K562 (cell line): ENCODE data around the gene TTBK2. TPM values are rescaled to one million over a fixed set of nuclear protein-coding genes. Genes with fewer than 3 reads are reported as not detected.

ENCODE experiments used
- ATAC-seq: fragments of 200-7000 bp; cut with Tn5 transposase; 3 replicates; pipeline ENCODE4 v1.9.1; 2020; ENCODE audit warnings: moderate library complexity
- BruUV-seq: library from RNA; stranded (reverse); fragments of 400-500 nt; replicated peaks from 2 replicates; lab custom pipeline; 2021; lab: Mats Ljungman, UMichigan
- CTCF ChIA-PET: fragments of 300-600 bp; formaldehyde crosslinking; extraction: SDS; loops from one replicate; lab custom pipeline; 2021; ENCODE audit warnings: low intra/inter-chr PET ratio; lab: Yijun Ruan, JAX
- POLR2A ChIA-PET: fragments of 300-600, 350-650 bp; sonication (Branson Sonifier 250); formaldehyde crosslinking; extraction: SDS; loops from one replicate; lab custom pipeline; 2021; ENCODE audit warnings: antibody characterized with exemption, inconsistent platforms; lab: Yijun Ruan, JAX
- DNase-seq, 4 experiments: peaks; one replicate each; pipeline versions ENCODE4 v3.0.0 to v3.0.0-alpha.2; 2011 to 2018; ENCODE audit warnings: low spot score in 3 of 4, mixed read lengths in 3 of 4; ENCODE audit errors: extremely low read depth in 1 of 4
- FAIRE-seq: peaks from 2 replicates; lab custom pipeline; 2011; peaks lifted over from hg19 to GRCh38; lab: Jason Lieb, UNC
- H2AFZ ChIP-seq: 2 replicates; pipeline ENCODE4 v1.6.0; 2011; ENCODE audit warnings: low read depth, low read length, control low read depth, inconsistent platforms
- H3K27ac ChIP-seq: fragments of 200-600 bp; 3 replicates; pipeline ENCODE4 v1.8.0; 2011; ENCODE audit warnings: low read depth, mild to moderate bottlenecking, control low read depth, inconsistent platforms, low read length, moderate library complexity, mixed read lengths; ENCODE audit errors: extremely low read depth
- H3K27me3 ChIP-seq, 2 experiments: fragments of 300-600 bp in 1 of 2; 2 replicates in 1 of 2; 3 replicates in 1 of 2; pipeline versions ENCODE4 v1.6.0 to v1.8.0; 2011; ENCODE audit warnings: inconsistent platforms in 2 of 2, low read length in 2 of 2, mild to moderate bottlenecking in 1 of 2, mixed read lengths in 1 of 2, moderate library complexity in 1 of 2; ENCODE audit not compliant: control insufficient read depth in 2 of 2, insufficient read depth in 2 of 2
- H3K36me3 ChIP-seq: fragments of 300-600 bp; 3 replicates; pipeline ENCODE4 v1.8.0; 2011; ENCODE audit warnings: mild to moderate bottlenecking, low read length, inconsistent platforms; ENCODE audit not compliant: control insufficient read depth, insufficient read depth
- H3K4me1 ChIP-seq, 2 experiments: fragments of 200-600 bp in 1 of 2; replicated peaks in 1 of 2; 2 replicates in 1 of 2; 3 replicates in 1 of 2; pipeline versions ENCODE4 v1.5.1 to v1.8.0; 2011; ENCODE audit warnings: inconsistent platforms in 2 of 2, low read length in 2 of 2, mild to moderate bottlenecking in 1 of 2, mixed read lengths in 1 of 2, moderate library complexity in 1 of 2; ENCODE audit not compliant: control insufficient read depth in 2 of 2, insufficient read depth in 2 of 2
- H3K4me2 ChIP-seq: 2 replicates; pipeline ENCODE4 v1.6.1; 2011; ENCODE audit warnings: low read length, control low read depth, inconsistent platforms, mixed read lengths; ENCODE audit not compliant: insufficient read depth
- H3K4me3 ChIP-seq: fragments of 200-600 bp; sonication (generic), shearing (Covaris generic); 2 replicates; pipeline ENCODE4 v1.5.1; 2016; ENCODE audit warnings: control low read depth, inconsistent platforms
- H3K79me2 ChIP-seq: fragments of 200-600 bp; 3 replicates; pipeline ENCODE4 v1.8.0; 2011; ENCODE audit warnings: low read length, inconsistent platforms; ENCODE audit not compliant: control insufficient read depth, insufficient read depth
- H3K9ac ChIP-seq, 2 experiments: 2 replicates each; pipeline versions ENCODE4 v1.6.0 to v1.6.1; 2011; ENCODE audit warnings: low read depth in 2 of 2, low read length in 2 of 2, control low read depth in 1 of 2, inconsistent platforms in 1 of 2, mild to moderate bottlenecking in 1 of 2, mixed read lengths in 1 of 2; ENCODE audit not compliant: insufficient read depth in 1 of 2
- H3K9me1 ChIP-seq: one replicate; pipeline ENCODE4 v1.6.0; 2011; ENCODE audit warnings: inconsistent platforms, mild to moderate bottlenecking, low read length, moderate library complexity; ENCODE audit not compliant: control insufficient read depth, insufficient read depth
- H3K9me3 ChIP-seq: replicated peaks from 2 replicates; pipeline ENCODE4 v1.5.1; 2011; ENCODE audit warnings: low read depth, low read length, inconsistent platforms; ENCODE audit not compliant: control insufficient read depth, insufficient read depth
- H4K20me1 ChIP-seq: replicated peaks from 2 replicates; pipeline ENCODE4 v1.6.1; 2011; ENCODE audit warnings: low read length, inconsistent platforms, mixed read lengths; ENCODE audit not compliant: control insufficient read depth, insufficient read depth
- MCM2 ChIP-seq: fragments of 450-650 bp; IDR thresholded peaks from 2 replicates; pipeline ENCODE4 v1.6.1; 2017; ENCODE audit warnings: low read depth, mild to moderate bottlenecking
- MEIS2 ChIP-seq: fragments of 450-650 bp; IDR thresholded peaks from 2 replicates; pipeline ENCODE4 v1.6.1; 2014; ENCODE audit warnings: mild to moderate bottlenecking; ENCODE audit not compliant: partially characterized antibody
- NBN ChIP-seq: fragments of 450-650 bp; IDR thresholded peaks from 2 replicates; pipeline ENCODE4 v1.6.1; 2016; ENCODE audit warnings: low read depth, mild to moderate bottlenecking
- PHF20 ChIP-seq: fragments of 450-650 bp; IDR thresholded peaks from 2 replicates; pipeline ENCODE4 v1.6.1; 2018; ENCODE audit not compliant: partially characterized antibody
- SIN3A ChIP-seq, 2 experiments: fragments of 150-350 bp in 1 of 2; IDR thresholded peaks; 2 replicates each; pipeline ENCODE4 v1.6.1; 2011 to 2016; ENCODE audit warnings: borderline replicate concordance in 2 of 2, low read depth in 2 of 2, low read length in 2 of 2, mild to moderate bottlenecking in 2 of 2, moderate library complexity in 2 of 2; ENCODE audit not compliant: control insufficient read depth in 1 of 2
- WGBS: fragments of 100-300 bp; shearing (Covaris generic); methylation state at CpG from one replicate; pipeline ENCODE4 v1.1.6; 2016; ENCODE audit warnings: low coverage, mixed read lengths; ENCODE audit not compliant: insufficient coverage; ENCODE audit errors: missing lambda C conversion rate; 5-methylcytosine and 5-hydroxymethylcytosine counted together
- in situ Hi-C: fragments of 300-500 bp; cut with MboI; formaldehyde crosslinking; loops from 4 replicates; pipeline ENCODE4 v1.15.0; 2018; ENCODE audit warnings: inconsistent platforms, mixed read lengths
- intact Hi-C: fragments of 100-400 bp; cut with micrococcal nuclease; formaldehyde crosslinking; loops from 2 replicates; pipeline ENCODE4 v1.14.2; 2022
- polyA plus RNA-seq, 8 experiments: library from polyadenylated mRNA; depleted of rRNA in 4 of 8; stranded (reverse) in 5 of 8; unstranded in 3 of 8; fragments of >200 nt; fragmentation: Nextera tagmentation in 2 of 8; fragmentation: Illumina TruSeq in 1 of 8; extraction: Ambion mirVana in 2 of 8; extraction: Trizol in 1 of 8; gene quantifications; 2 replicates each; pipeline versions ENCODE4 v1.2.1 to v1.2.3, GENCODE V29; 2011 to 2014; ENCODE audit warnings: inconsistent platforms in 1 of 8, missing spikeins in 1 of 8
- total RNA-seq, 7 experiments: library from RNA; depleted of rRNA in 6 of 7; stranded (reverse); fragments of >200 nt in 6 of 7; fragmentation: Illumina TruSeq in 2 of 7; extraction: Trizol in 2 of 7; gene quantifications; 2 replicates each; pipeline versions ENCODE4 v1.2.1 to v1.2.3, GENCODE V29; 2011 to 2021; ENCODE audit warnings: low replicate concordance in 1 of 7
- TF ChIP-seq, protein P1 (sequence below): sonication (generic); formaldehyde crosslinking; IDR thresholded peaks from 2 replicates; pipeline ENCODE4 v1.8.1; 2023; ENCODE audit warnings: missing genetic modification reagents, mild to moderate bottlenecking, borderline replicate concordance
- TF ChIP-seq, protein P2 (sequence below), 2 experiments: IDR thresholded peaks in 1 of 2; conservative IDR thresholded peaks in 1 of 2; 2 replicates each; pipeline ENCODE4 v1.6.1; 2016; ENCODE audit warnings: low read depth in 2 of 2, mild to moderate bottlenecking in 1 of 2, missing compliant biosample characterization in 1 of 2, missing genetic modification characterization in 1 of 2, moderate library complexity in 1 of 2

Gene TTBK2
- total and polyA plus RNA-seq, 9 of the 15 experiments (the other 6 are each of a cell fraction or from before 2014, with no cell fraction given), result 0.89 to 8.0 (median 4.8) TPM

DNA sequence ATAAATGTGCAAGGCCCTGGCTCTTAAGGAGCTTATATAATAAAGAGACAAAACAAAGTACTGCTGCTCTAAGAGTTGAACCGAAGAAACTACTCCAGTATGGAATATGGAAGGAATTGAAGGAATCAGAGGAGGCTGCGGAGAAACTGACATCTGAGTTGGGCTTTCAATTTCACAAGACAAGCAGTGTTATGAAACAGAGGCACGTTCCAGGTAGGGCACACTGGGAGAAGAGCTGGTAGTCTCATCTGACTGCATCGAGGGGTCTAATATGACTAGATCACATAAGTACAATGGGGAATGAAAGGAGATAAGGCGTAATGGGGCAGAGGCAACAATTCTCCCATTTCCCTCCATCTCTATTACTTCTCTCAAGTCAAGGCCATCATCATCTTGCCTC is 115.3 kb downstream of the TTBK2 start (continued):
- TF ChIP-seq, protein P1, sequence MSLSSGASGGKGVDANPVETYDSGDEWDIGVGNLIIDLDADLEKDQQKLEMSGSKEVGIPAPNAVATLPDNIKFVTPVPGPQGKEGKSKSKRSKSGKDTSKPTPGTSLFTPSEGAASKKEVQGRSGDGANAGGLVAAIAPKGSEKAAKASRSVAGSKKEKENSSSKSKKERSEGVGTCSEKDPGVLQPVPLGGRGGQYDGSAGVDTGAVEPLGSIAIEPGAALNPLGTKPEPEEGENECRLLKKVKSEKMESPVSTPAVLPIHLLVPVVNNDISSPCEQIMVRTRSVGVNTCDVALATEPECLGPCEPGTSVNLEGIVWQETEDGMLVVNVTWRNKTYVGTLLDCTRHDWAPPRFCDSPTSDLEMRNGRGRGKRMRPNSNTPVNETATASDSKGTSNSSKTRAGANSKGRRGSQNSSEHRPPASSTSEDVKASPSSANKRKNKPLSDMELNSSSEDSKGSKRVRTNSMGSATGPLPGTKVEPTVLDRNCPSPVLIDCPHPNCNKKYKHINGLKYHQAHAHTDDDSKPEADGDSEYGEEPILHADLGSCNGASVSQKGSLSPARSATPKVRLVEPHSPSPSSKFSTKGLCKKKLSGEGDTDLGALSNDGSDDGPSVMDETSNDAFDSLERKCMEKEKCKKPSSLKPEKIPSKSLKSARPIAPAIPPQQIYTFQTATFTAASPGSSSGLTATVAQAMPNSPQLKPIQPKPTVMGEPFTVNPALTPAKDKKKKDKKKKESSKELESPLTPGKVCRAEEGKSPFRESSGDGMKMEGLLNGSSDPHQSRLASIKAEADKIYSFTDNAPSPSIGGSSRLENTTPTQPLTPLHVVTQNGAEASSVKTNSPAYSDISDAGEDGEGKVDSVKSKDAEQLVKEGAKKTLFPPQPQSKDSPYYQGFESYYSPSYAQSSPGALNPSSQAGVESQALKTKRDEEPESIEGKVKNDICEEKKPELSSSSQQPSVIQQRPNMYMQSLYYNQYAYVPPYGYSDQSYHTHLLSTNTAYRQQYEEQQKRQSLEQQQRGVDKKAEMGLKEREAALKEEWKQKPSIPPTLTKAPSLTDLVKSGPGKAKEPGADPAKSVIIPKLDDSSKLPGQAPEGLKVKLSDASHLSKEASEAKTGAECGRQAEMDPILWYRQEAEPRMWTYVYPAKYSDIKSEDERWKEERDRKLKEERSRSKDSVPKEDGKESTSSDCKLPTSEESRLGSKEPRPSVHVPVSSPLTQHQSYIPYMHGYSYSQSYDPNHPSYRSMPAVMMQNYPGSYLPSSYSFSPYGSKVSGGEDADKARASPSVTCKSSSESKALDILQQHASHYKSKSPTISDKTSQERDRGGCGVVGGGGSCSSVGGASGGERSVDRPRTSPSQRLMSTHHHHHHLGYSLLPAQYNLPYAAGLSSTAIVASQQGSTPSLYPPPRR, result no peak
- TF ChIP-seq MCM2 (no peak), NBN (no peak), PHF20 (no peak)

DNA sequence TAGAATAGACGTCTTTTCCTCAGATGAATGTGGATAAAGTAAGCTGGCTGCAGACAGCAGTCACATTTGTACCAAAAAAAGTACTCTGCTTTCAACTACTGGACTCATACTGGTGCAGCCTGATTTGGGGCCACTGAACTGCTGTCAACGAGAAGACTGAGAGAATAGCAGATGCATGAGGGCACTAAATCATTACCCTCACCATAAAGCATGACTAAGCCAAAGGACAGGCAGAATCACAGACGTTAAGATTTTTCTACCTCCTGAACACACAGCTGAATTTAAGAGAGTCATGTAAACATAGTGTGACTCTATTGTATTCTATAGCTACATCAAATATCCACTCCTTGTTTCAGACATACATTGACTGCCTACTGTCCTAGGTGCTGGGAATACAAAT is 115.8 kb downstream of the TTBK2 start:
- DNase-seq (no peak), FAIRE-seq (no peak), ATAC-seq (no peak)
- no peak for TF ChIP-seq SIN3A (IDR thresholded peaks at IDR 0.05; ENCODE audit: borderline replicate concordance in 2 of 2, control insufficient read depth in 1 of 2, low read depth in 2 of 2, low read length in 2 of 2)
- peak; percentile 55 for TF ChIP-seq MEIS2
- TF ChIP-seq, protein P2, sequence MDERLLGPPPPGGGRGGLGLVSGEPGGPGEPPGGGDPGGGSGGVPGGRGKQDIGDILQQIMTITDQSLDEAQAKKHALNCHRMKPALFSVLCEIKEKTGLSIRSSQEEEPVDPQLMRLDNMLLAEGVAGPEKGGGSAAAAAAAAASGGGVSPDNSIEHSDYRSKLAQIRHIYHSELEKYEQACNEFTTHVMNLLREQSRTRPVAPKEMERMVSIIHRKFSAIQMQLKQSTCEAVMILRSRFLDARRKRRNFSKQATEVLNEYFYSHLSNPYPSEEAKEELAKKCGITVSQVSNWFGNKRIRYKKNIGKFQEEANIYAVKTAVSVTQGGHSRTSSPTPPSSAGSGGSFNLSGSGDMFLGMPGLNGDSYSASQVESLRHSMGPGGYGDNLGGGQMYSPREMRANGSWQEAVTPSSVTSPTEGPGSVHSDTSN (CRISPR knock-in tag; IDR thresholded peaks at IDR 0.05; ENCODE audit: low read depth), result no peak
- TF ChIP-seq, protein P2 (tag; conservative IDR thresholded peaks at IDR 0.05; ENCODE audit: low read depth), result peak; percentile 76
- ChIA-PET CTCF (no interaction called here), POLR2A (interaction anchor here (0.5 kb wide), 1 partner anchor 74 kb away, joined by 4 read pairs; no protein-coding TSS in a partner anchor)
- no peaks in the 10 kb centered on the region for H3K9me1 ChIP-seq
- H3K79me2 ChIP-seq, result no peaks in the 10 kb centered on the region
- peaks cover 0 to 4% of the 10 kb centered on the region in 2 experiments; a peak in 1 of 5 replicates for H3K4me1 ChIP-seq
- intact Hi-C loops (no loop called here), in situ Hi-C loops (no loop called here)
- H3K27me3 ChIP-seq, result no peaks in the 10 kb centered on the region
- 13% methylated on average over 3 of the region's 3 CpGs for WGBS
- H4K20me1 ChIP-seq, result no peaks in the 10 kb centered on the region
- no peak overlapping the region for H3K9ac ChIP-seq
- H3K4me3 ChIP-seq, result no peak overlapping the region
- H3K36me3 ChIP-seq, result 0 out of 3 replicates have a peak, but pooled peaks cover 2% of the 10 kb centered on the region
- no peak overlapping the region for H2AFZ ChIP-seq
- no TSS peak for BruUV-seq
- no peak overlapping the region for H3K27ac ChIP-seq
- H3K9me3 ChIP-seq, result no peaks in the 10 kb centered on the region
- H3K4me2 ChIP-seq, result no peak overlapping the region
